Omental fat pad (tissue), 4 donors: ENCODE measurements around the gene EVA1C. TPM values are rescaled to one million over a fixed set of nuclear protein-coding genes. Genes with fewer than 3 reads are reported as not detected.
"Not testable (repeated sequence)": the region's sequence is repeated elsewhere in the genome, so short reads cannot be mapped to it uniquely, and the experiment has no call there.

Experiments used
- ATAC-seq: fragments of 150-250 bp; one replicate; pipeline ENCODE4 v1.9.1; 2016; ENCODE audit warnings: mild to moderate bottlenecking, moderate library complexity; ENCODE audit not compliant: low FRiP score
- DNase-seq: peaks from one replicate; pipeline ENCODE4 v3.0.0-alpha.2; 2019; ENCODE audit warnings: low spot score
- total RNA-seq, 4 donors: library from RNA; depleted of rRNA; stranded (reverse); fragments of >200 nt; gene quantifications; one replicate each; pipeline ENCODE4 v1.1.0, GENCODE V29; 2016
- TF ChIP-seq, protein P1 (sequence below), 3 donors: fragments of 450-650 bp; IDR thresholded peaks; one replicate each; pipeline ENCODE4 v1.5.1; 2016 to 2017; ENCODE audit warnings: antibody characterized with exemption in 3 of 3, mild to moderate bottlenecking in 3 of 3, moderate library complexity in 2 of 3

Gene EVA1C
- total RNA-seq, 4 donors from 2014 or later = 41.1 to 108 (median 75.9) TPM

DNA sequence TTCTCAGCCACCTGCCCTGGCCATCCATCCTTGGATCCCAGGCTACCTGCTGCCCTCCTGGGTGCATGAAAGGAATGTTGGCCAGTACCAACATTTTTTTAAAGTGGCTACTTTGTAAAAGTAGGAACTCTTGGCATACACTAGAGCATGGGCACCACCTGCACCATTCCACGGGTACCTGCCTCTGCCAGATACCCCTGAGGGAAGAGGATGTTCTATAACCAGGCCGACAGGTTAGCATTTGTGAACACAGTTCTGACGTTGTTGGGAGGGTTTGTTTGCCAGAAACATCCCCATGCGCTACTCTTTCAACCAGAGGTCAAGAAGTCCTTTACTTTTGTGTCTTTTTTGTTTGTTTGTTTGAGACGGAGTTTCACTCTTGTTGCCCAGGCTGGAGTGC lies 43.0 kb downstream of the EVA1C start:
- ATAC-seq = no peak
- TF ChIP-seq, protein P1, sequence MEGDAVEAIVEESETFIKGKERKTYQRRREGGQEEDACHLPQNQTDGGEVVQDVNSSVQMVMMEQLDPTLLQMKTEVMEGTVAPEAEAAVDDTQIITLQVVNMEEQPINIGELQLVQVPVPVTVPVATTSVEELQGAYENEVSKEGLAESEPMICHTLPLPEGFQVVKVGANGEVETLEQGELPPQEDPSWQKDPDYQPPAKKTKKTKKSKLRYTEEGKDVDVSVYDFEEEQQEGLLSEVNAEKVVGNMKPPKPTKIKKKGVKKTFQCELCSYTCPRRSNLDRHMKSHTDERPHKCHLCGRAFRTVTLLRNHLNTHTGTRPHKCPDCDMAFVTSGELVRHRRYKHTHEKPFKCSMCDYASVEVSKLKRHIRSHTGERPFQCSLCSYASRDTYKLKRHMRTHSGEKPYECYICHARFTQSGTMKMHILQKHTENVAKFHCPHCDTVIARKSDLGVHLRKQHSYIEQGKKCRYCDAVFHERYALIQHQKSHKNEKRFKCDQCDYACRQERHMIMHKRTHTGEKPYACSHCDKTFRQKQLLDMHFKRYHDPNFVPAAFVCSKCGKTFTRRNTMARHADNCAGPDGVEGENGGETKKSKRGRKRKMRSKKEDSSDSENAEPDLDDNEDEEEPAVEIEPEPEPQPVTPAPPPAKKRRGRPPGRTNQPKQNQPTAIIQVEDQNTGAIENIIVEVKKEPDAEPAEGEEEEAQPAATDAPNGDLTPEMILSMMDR (IDR thresholded peaks at IDR 0.05) = no peak
- DNase-seq = no peak

DNA sequence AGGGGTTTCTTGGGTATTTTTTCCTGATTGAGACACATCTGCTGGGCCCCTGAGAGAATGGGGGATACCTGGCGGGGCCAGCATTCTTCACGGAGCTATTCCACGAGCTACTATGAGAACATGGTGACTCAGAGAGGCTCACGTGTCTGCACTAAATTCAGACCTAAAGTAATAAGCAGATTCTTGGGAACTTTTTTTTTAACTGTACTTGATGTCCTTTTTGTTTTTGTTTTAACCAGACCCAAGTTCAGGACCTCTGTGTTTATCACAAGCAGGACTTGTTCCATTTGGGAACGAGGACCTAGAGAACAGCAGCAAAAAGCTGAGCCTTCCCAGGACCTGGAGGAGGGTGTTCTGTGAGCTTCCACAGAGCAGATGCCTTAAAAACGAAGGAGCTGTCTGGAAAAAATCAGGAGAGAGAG lies 44.0 kb downstream of the EVA1C start:
- DNase-seq = peak; percentile 51
- TF ChIP-seq, protein P1 (IDR thresholded peaks at IDR 0.05) = no peak
- peak; percentile 62 for ATAC-seq

DNA sequence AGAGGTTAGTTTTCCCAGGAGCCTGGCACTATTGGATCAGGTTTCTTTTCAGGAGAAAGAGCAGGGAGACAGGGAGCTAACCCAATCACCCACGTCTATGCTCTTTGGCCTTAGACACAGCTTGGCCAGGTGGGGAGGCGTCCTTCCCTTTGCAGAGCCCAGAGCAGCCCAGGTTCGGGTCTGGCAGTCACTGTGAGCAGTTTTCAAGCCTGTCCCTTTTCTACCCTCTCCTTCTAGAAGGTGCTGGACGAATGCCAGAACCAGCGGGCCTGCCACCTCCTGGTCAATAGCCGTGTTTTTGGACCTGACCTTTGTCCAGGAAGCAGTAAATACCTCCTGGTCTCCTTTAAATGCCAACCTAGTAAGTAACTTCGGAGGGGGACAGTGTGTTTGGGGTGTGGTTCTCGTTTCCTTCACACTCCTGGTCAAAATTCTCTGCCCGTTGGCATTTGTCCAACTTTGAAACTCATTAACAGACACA lies 44.9 kb downstream of the EVA1C start:
- TF ChIP-seq, protein P1 (IDR thresholded peaks at IDR 0.05) = no peak
- ATAC-seq = no peak
- no peak for DNase-seq

DNA sequence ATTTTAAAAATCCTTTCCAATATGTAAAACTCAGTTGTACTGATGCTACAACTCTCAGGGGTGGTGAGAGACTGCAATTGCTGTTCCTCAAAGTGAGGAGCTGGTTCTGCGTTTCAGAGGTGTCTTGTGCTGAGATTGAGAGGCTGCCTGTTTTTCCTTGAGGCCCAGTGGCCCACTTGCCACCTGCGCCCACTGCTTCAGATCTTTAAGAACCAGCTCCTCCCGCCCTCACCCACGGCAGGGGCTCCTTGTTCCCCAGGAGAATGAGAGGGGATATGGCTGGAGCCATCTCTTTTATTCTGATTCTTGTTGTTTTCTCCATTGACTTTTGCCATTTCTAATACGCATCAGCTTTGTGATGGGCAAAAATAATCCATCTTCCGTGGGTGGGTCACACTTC lies 45.5 kb downstream of the EVA1C start:
- DNase-seq (no peak), ATAC-seq (no peak)
- TF ChIP-seq, protein P1 (IDR thresholded peaks at IDR 0.05) = no peak

DNA sequence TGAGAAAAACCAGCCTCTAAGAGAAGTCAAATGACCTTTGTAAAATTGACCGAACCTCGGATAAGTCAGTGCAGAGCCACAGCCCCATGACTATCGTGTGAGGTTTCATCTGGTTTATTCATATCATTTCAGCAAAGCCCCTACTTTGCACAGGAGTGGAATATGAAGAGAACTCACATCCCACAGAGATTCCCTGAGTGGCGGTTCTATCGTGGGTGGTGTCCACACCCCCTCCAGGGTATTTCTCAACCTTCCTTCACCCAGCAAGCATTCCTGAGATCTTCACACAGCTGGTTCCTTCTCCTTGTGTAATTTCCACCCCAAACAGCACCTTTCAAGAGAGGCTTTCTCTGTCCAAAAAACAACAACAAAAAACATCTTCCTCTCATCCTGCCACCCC lies 47.5 kb downstream of the EVA1C start:
- DNase-seq (no peak), ATAC-seq (peak; percentile 54)
- TF ChIP-seq, protein P1 (IDR thresholded peaks at IDR 0.05) = no peak

DNA sequence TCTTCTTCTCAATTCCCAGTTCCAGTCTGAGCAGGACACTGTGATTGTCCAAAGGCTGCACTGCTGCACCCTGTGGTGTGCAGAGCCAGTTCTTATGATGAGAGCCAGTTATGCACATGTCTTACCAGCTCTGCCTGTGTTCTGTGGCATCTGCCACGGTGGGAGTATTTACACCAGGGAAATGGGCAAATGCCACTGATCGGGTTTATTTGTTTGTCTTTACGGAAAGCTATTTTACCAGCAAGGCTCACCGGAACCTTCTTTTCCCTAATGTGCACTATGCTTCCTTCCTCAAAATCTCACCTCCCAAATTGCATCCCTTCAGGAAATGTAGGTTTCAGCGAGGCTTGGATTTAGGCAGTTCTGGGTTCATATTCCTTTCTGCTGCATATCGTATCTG lies 49.0 kb downstream of the EVA1C start:
- TF ChIP-seq, protein P1 (IDR thresholded peaks at IDR 0.05) = no peak
- no peak for DNase-seq
- ATAC-seq = no peak

DNA sequence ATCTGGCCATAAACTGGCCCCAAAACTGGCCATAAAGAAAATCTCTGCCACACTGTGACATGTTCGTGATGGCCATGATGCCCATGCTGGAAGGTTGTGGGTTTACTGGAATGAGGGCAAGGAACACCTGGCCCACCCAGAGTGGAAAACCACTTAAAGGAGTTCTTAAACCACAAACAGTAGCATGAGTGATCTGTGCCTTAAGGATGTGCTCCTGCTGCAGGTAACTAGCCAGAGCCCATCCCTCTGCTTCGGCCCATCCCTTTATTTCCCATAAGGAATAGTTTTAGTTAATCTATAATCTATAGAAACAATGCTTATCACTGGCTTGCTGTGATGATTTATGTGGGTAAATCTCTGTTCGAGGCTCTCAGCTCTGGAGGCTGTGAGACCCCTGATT lies 50.1 kb downstream of the EVA1C start:
- ATAC-seq, DNase-seq: not testable (repeated sequence)

DNA sequence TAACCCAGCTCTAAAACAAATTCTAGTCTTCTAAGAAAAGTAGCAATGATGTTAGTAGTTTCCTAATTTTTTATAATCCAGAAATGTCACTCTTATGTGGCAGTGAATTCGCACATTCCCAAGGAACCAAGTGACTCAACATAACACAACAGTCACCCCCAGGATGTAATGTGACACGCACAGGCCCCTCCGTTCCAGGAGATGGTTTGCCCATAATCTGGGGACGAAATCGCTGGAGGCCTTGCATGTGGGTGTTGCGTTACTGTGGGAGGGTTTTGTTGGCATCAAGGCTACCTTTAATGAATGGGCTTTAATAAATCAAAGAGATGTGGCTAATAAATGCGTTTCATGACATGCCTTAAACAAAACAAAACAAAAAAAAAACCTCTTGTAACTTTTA lies 50.9 kb downstream of the EVA1C start:
- DNase-seq = no peak
- peak; percentile 14 for ATAC-seq
- TF ChIP-seq, protein P1 (IDR thresholded peaks at IDR 0.05) = no peak
